ENCODE data around the gene GUK1.

GRCh38 chr1:228108055-228108690 lies 31.9 kb upstream of the GUK1 start:
- TF ChIP-seq EZH2 (IDR thresholded peaks at IDR 0.05; ENCODE audit: borderline replicate concordance, insufficient read depth, low read depth, low read length, poor library complexity, severe bottlenecking): no peak
- TF ChIP-seq CTCF (IDR thresholded peaks at IDR 0.05): no peak

Measured in B cell (primary cell).